ENCODE data around the gene FOXP1.

The FOXP1 gene

GRCh38 chr3:71521940-71522876 lies 61.3 kb downstream of the FOXP1 start:
- H3K9me3 ChIP-seq (ENCODE audit: control insufficient read depth, insufficient read depth, low read length) = peaks cover 2% of the 10 kb centered on the region; the same call in 1 of the 2 replicates
- no peaks in the 10 kb centered on the region for H3K36me3 ChIP-seq (ENCODE audit: insufficient read depth, low read length)
- H3K4me1 ChIP-seq (ENCODE audit: insufficient read depth, low read length) = peaks cover 7% of the 10 kb centered on the region
- no peak overlapping the region for H3K9ac ChIP-seq (ENCODE audit: low read depth, low read length)

GRCh38 chr3:71521021-71521352 lies 62.5 kb downstream of the FOXP1 start:
- peaks cover 2% of the 10 kb centered on the region; the same call in 1 of the 2 replicates for H3K9me3 ChIP-seq (ENCODE audit: control insufficient read depth, insufficient read depth, low read length)
- H3K36me3 ChIP-seq (ENCODE audit: insufficient read depth, low read length) = no peaks in the 10 kb centered on the region
- H3K9ac ChIP-seq (ENCODE audit: low read depth, low read length) = no peak overlapping the region

DNA sequence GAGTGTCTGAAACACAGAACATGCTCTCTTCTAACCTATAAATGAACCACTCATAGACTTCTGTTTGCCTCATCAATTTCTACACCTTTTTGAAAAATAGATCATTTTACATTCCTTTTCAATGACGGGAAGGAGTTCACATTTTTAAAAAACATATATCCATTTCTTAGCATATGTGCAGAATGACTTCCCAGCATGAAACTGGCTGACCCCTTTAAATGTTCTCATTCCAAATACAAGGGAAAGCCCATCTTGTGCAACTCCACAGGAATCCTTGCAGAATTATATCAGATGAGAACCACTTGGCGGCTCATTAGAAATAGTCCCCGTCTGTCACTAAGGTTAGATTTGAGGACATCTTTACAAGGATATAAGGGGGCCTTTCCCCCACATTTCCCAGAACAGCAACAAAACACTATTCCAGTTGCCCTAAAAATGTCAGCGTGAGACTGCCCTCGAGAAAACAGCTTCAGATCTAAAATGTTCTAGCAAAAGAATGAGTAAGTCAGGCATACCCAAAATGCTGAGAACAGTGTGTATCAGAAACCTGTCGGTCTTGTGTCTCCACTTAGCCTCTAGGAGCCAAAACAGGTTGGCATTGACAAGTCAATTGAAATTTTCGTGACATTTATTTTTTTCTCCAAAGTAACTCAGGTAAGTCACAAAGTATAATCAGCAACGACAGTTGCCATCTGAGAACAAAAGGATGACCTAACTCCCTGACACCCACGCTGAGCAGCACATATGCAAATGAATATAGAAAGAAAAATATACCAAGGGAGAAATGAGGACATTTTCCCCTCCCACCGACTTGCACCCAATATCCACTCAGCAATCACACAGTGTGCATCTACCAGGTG lies 63.1 kb downstream of the FOXP1 start:
- peaks cover 2% of the 10 kb centered on the region; the same call in 1 of the 2 replicates for H3K9me3 ChIP-seq (ENCODE audit: control insufficient read depth, insufficient read depth, low read length)
- no peak overlapping the region for H3K9ac ChIP-seq (ENCODE audit: low read depth, low read length)
- H3K4me1 ChIP-seq (ENCODE audit: insufficient read depth, low read length) = peaks cover 7% of the 10 kb centered on the region
- no peaks in the 10 kb centered on the region for H3K36me3 ChIP-seq (ENCODE audit: insufficient read depth, low read length)

More at GRCh38 chr3:71521021-71521352, 62.5 kb downstream of the FOXP1 start:
- H3K4me1 ChIP-seq (ENCODE audit: insufficient read depth, low read length) = peaks cover 7% of the 10 kb centered on the region

GRCh38 chr3:71518089-71518488 lies 65.4 kb downstream of the FOXP1 start:
- peaks cover 7% of the 10 kb centered on the region for H3K4me1 ChIP-seq (ENCODE audit: insufficient read depth, low read length)
- peaks cover 2% of the 10 kb centered on the region; the same call in 1 of the 2 replicates for H3K9me3 ChIP-seq (ENCODE audit: control insufficient read depth, insufficient read depth, low read length)
- H3K36me3 ChIP-seq (ENCODE audit: insufficient read depth, low read length) = no peaks in the 10 kb centered on the region
- H3K9ac ChIP-seq (ENCODE audit: low read depth, low read length) = no peak overlapping the region

DNA sequence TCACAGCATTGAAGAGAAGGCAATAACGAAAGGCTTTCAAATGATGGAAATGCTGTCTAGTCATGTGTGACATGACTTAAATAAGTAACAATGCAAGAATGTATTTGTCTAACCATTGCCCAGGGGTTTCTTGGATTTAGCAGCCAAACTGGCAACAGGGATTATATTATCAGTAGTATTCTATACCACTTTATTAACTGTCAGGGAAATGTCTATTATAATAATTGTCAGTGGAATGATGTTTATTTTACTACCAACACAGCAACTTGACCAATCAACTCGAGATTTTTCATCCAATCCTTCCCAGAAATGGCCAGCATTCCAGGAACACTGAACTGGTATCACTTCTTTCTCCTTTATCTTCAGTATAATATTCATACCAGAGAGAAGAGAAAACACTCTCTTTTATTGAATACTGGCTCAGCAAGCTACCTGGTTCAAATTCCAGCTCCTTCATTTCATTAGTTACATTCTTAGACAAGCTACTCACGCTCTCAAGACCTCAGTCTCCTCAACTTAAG lies 66.2 kb downstream of the FOXP1 start:
- Histone ChIP-seq H3K9ac (ENCODE audit: low read depth, low read length) (no peak overlapping the region), H3K36me3 (ENCODE audit: insufficient read depth, low read length) (no peaks in the 10 kb centered on the region), H3K4me1 (ENCODE audit: insufficient read depth, low read length) (peaks cover 7% of the 10 kb centered on the region), H3K9me3 (ENCODE audit: control insufficient read depth, insufficient read depth, low read length) (peaks cover 2% of the 10 kb centered on the region; the same call in 1 of the 2 replicates)

GRCh38 chr3:71515636-71516365 lies 67.7 kb downstream of the FOXP1 start:
- Histone ChIP-seq H3K9ac (ENCODE audit: low read depth, low read length) (no peak overlapping the region), H3K36me3 (ENCODE audit: insufficient read depth, low read length) (no peaks in the 10 kb centered on the region), H3K9me3 (ENCODE audit: control insufficient read depth, insufficient read depth, low read length) (peaks cover 2% of the 10 kb centered on the region; the same call in 1 of the 2 replicates), H3K4me1 (ENCODE audit: insufficient read depth, low read length) (peaks cover 13% of the 10 kb centered on the region)

GRCh38 chr3:71514621-71515020 lies 68.9 kb downstream of the FOXP1 start:
- H3K9ac ChIP-seq (ENCODE audit: low read depth, low read length) = no peak overlapping the region
- H3K4me1 ChIP-seq (ENCODE audit: insufficient read depth, low read length) = peaks cover 8% of the 10 kb centered on the region
- H3K9me3 ChIP-seq (ENCODE audit: control insufficient read depth, insufficient read depth, low read length) = peaks cover 2% of the 10 kb centered on the region; the same call in 1 of the 2 replicates
- no peaks in the 10 kb centered on the region for H3K36me3 ChIP-seq (ENCODE audit: insufficient read depth, low read length)

DNA sequence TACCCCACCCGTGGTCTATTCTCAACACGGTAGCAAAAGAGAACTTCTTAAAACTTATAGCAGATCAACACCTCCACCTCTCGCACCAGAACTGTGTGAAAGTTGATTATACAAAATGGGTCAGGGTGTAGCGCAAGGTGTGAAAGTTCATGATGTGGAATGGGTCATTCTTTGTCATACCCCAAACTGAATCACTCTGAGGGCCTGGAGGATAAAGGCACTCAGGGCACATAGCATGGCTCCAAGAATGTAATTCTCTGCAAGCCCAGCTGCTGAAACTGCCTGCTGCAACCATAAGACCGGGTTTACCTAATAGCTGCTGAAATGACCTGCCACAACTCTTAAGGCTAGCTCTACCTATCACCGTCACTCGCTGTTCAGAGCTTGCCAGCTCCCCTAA lies 70.0 kb downstream of the FOXP1 start:
- H3K9ac ChIP-seq (ENCODE audit: low read depth, low read length) = no peak overlapping the region
- peaks cover 5% of the 10 kb centered on the region for H3K4me1 ChIP-seq (ENCODE audit: insufficient read depth, low read length)
- H3K9me3 ChIP-seq (ENCODE audit: control insufficient read depth, insufficient read depth, low read length) = peaks cover 1% of the 10 kb centered on the region; the same call in 1 of the 2 replicates
- H3K36me3 ChIP-seq (ENCODE audit: insufficient read depth, low read length) = no peaks in the 10 kb centered on the region

- Histone ChIP-seq H3K9ac (ENCODE audit: low read depth, low read length) (no peak overlapping the region), H3K4me1 (ENCODE audit: insufficient read depth, low read length) (peaks cover 5% of the 10 kb centered on the region), H3K36me3 (ENCODE audit: insufficient read depth, low read length) (no peaks in the 10 kb centered on the region), H3K9me3 (ENCODE audit: control insufficient read depth, insufficient read depth, low read length) (no peaks in the 10 kb centered on the region)
These were observed 70.4 kb downstream of the FOXP1 start for GRCh38 chr3:71513081-71513480.

- Histone ChIP-seq H3K4me1 (ENCODE audit: insufficient read depth, low read length) (peaks cover 5% of the 10 kb centered on the region), H3K36me3 (ENCODE audit: insufficient read depth, low read length) (no peaks in the 10 kb centered on the region), H3K9me3 (ENCODE audit: control insufficient read depth, insufficient read depth, low read length) (no peaks in the 10 kb centered on the region), H3K9ac (ENCODE audit: low read depth, low read length) (no peak overlapping the region)
These were observed 71.0 kb downstream of the FOXP1 start for GRCh38 chr3:71512544-71512943.

- H3K9me3 ChIP-seq (ENCODE audit: control insufficient read depth, insufficient read depth, low read length) = no peaks in the 10 kb centered on the region
- H3K4me1 ChIP-seq (ENCODE audit: insufficient read depth, low read length) = peaks cover 5% of the 10 kb centered on the region
- H3K36me3 ChIP-seq (ENCODE audit: insufficient read depth, low read length) = no peaks in the 10 kb centered on the region
- H3K9ac ChIP-seq (ENCODE audit: low read depth, low read length) = no peak overlapping the region
These were observed 71.5 kb downstream of the FOXP1 start for GRCh38 chr3:71512000-71512399.

DNA sequence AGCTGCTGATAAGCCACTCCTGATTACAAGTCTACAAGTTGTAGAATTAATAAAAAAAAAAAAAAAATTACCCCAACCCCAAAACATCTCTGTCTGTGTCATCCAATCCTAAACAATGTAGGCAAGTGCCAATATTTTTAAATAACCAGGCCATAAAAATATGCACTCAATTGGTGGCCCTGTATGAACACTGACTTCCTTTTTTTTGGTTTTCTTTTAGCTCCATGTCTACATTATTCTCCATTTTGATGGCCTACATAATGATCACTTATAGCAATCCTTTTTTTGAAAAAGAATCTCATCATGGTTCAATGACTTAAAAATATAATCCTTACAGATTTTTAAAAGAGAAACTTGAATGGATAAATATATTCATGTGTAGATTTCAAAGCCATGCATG lies 72.1 kb downstream of the FOXP1 start:
- Histone ChIP-seq H3K9me3 (ENCODE audit: control insufficient read depth, insufficient read depth, low read length) (no peaks in the 10 kb centered on the region), H3K4me1 (ENCODE audit: insufficient read depth, low read length) (peaks cover 5% of the 10 kb centered on the region), H3K36me3 (ENCODE audit: insufficient read depth, low read length) (no peaks in the 10 kb centered on the region), H3K9ac (ENCODE audit: low read depth, low read length) (no peak overlapping the region)

DNA sequence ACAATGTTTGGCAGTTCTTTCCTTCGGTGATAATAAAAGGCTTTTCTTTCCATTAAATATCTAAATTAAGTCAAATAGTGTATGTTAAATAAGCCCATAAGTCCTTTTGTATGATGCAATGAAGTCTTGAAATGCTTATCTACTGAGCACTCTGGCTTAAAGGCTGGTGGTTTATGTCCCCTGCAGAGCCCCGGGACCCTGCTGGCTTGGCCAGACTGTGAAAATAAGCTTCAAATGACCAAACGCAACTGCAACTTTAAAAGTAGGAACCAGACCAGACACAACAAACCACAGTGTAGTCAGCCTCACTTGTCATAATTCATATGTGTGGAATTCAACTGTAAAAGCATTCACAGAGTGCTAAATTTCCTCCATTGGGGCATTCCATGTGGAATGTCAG lies 72.5 kb downstream of the FOXP1 start:
- H3K36me3 ChIP-seq (ENCODE audit: insufficient read depth, low read length) = no peaks in the 10 kb centered on the region
- no peak overlapping the region for H3K9ac ChIP-seq (ENCODE audit: low read depth, low read length)
- peaks cover 5% of the 10 kb centered on the region for H3K4me1 ChIP-seq (ENCODE audit: insufficient read depth, low read length)
- no peaks in the 10 kb centered on the region for H3K9me3 ChIP-seq (ENCODE audit: control insufficient read depth, insufficient read depth, low read length)

DNA sequence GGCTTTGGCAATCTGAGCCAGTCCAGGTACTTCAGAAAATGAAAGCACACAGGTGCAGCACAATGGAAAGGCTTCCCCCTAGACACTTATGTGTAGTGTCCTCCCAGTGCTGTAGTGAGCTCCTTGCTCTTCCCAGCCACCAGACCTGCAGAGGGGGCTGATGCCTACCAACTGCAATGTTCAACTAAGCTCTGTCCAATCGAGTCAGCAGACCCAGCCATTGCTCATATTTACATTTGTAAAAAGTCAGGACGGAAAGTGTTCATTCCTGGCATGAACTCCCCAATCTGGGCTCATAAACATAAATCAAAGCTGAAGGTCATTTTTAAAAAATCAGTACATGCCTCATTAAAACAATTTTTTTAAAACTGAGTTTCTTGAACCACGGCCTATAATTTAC lies 73.0 kb downstream of the FOXP1 start:
- no peaks in the 10 kb centered on the region for H3K9me3 ChIP-seq (ENCODE audit: control insufficient read depth, insufficient read depth, low read length)
- peaks cover 5% of the 10 kb centered on the region for H3K4me1 ChIP-seq (ENCODE audit: insufficient read depth, low read length)
- no peak overlapping the region for H3K9ac ChIP-seq (ENCODE audit: low read depth, low read length)
- no peaks in the 10 kb centered on the region for H3K36me3 ChIP-seq (ENCODE audit: insufficient read depth, low read length)
